OCI-LY1 (cell line): ENCODE measurements around the gene NDUFAF4.

ENCODE experiments used
- H2AFZ ChIP-seq: fragments of 200-600 bp; sonication (generic), shearing (Covaris generic); 2 replicates; pipeline ENCODE4 v1.6.0; 2014; ENCODE audit warnings: antibody characterized with exemption, mild to moderate bottlenecking, low read length
- H3F3A ChIP-seq: fragments of 200-600 bp; sonication (generic), shearing (Covaris generic); 2 replicates; pipeline ENCODE4 v1.6.0; 2014; ENCODE audit warnings: mild to moderate bottlenecking, antibody characterized with exemption, low read length, moderate library complexity; ENCODE audit not compliant: insufficient read depth
- H3K27ac ChIP-seq: fragments of 200-600 bp; sonication (generic); 2 replicates; pipeline ENCODE4 v1.5.1; 2014; ENCODE audit warnings: low read length, mixed run types, mild to moderate bottlenecking, low read depth; ENCODE audit not compliant: poor library complexity, severe bottlenecking
- H3K27me3 ChIP-seq: fragments of 200-600 bp; sonication (generic); 2 replicates; pipeline ENCODE4 v1.6.0; 2014; ENCODE audit warnings: antibody characterized with exemption, mild to moderate bottlenecking, low read length, moderate library complexity; ENCODE audit not compliant: insufficient read depth
- H3K36me3 ChIP-seq: fragments of 200-600 bp; sonication (generic); 2 replicates; pipeline ENCODE4 v1.6.1; 2014; ENCODE audit warnings: mild to moderate bottlenecking, antibody characterized with exemption, low read length, moderate library complexity, mixed read lengths; ENCODE audit not compliant: insufficient read depth
- H3K4me1 ChIP-seq: fragments of 200-600 bp; sonication (generic); 2 replicates; pipeline ENCODE4 v1.5.1; 2014; ENCODE audit warnings: mild to moderate bottlenecking, low read length, moderate library complexity; ENCODE audit not compliant: insufficient read depth, severe bottlenecking
- H3K4me2 ChIP-seq: fragments of 200-600 bp; sonication (generic), shearing (Covaris generic); 2 replicates; pipeline ENCODE4 v1.6.1; 2014; ENCODE audit warnings: low read length
- H3K4me3 ChIP-seq: fragments of 200-600 bp; sonication (generic); 2 replicates; pipeline ENCODE4 v1.5.1; 2014; ENCODE audit warnings: low read length, low read depth, mild to moderate bottlenecking, mixed read lengths; ENCODE audit not compliant: poor library complexity, severe bottlenecking
- H3K79me2 ChIP-seq: fragments of 200-600 bp; shearing (Covaris generic); 2 replicates; pipeline ENCODE4 v1.6.1; 2016; ENCODE audit warnings: mixed run types, low read length, mixed read lengths; ENCODE audit not compliant: insufficient read depth
- H3K9ac ChIP-seq: fragments of 200-600 bp; sonication (generic), shearing (Covaris generic); 2 replicates; pipeline ENCODE4 v1.6.1; 2014; ENCODE audit warnings: mild to moderate bottlenecking, low read length, mixed read lengths
- H3K9me2 ChIP-seq: fragments of 200-600 bp; sonication (generic), shearing (Covaris generic); 2 replicates; pipeline ENCODE4 v1.6.1; 2014; ENCODE audit warnings: low read depth, mild to moderate bottlenecking, low read length, mixed read lengths
- H3K9me3 ChIP-seq: fragments of 200-600 bp; shearing (Covaris generic); 2 replicates; pipeline ENCODE4 v1.6.1; 2014; ENCODE audit warnings: low read length, mixed read lengths
- H4K20me1 ChIP-seq: fragments of 200-600 bp; sonication (generic), shearing (Covaris generic); 2 replicates; pipeline ENCODE4 v1.6.0; 2016; ENCODE audit warnings: mild to moderate bottlenecking, low read length; ENCODE audit not compliant: insufficient read depth
- EZH2 ChIP-seq: fragments of 200-600 bp; sonication (generic), shearing (Covaris generic); IDR thresholded peaks from 2 replicates; pipeline ENCODE4 v1.8.0; 2017; ENCODE audit warnings: borderline replicate concordance, mixed run types, mild to moderate bottlenecking, antibody characterized with exemption, low read length, moderate library complexity, mixed read lengths
- TF ChIP-seq, protein P1 (sequence below): fragments of 200-600 bp; sonication (generic), shearing (Covaris generic); IDR thresholded peaks from 2 replicates; pipeline ENCODE4 v1.5.1; 2017; ENCODE audit warnings: mild to moderate bottlenecking, antibody characterized with exemption, low read length, moderate library complexity, mixed read lengths

The NDUFAF4 gene

DNA sequence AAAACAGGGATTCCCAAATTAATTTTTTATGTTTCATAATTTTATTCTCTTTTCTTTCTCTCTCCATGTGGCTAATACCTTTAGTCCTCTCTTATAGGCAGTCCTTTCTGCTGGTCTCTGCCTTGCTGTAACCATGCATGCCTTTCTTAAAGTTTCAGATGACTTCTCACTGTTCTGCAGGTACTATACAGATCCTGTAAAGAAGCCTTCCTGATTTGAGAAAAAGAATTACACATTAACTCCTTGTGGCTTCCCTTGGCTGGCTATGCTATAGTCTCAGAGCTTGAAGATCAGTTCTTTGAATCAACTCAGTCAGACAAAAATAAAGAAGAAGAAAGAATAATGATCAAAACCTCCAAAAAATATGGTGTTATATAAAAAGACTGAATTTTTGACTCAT, 53.2 kb downstream of the NDUFAF4 start:
- Histone ChIP-seq H3K4me2 (no peak overlapping the region), H3K27ac (no peak overlapping the region), H3F3A (no peaks in the 10 kb centered on the region), H3K9me2 (no peaks in the 10 kb centered on the region), H3K9me3 (no peaks in the 10 kb centered on the region), H3K4me1 (no peaks in the 10 kb centered on the region), H3K27me3 (no peaks in the 10 kb centered on the region), H3K36me3 (no peaks in the 10 kb centered on the region), H3K79me2 (no peaks in the 10 kb centered on the region), H3K4me3 (no peak overlapping the region), H4K20me1 (no peaks in the 10 kb centered on the region), H2AFZ (no peak overlapping the region), H3K9ac (no peak overlapping the region)
- no peak for TF ChIP-seq EZH2
- TF ChIP-seq, protein P1, sequence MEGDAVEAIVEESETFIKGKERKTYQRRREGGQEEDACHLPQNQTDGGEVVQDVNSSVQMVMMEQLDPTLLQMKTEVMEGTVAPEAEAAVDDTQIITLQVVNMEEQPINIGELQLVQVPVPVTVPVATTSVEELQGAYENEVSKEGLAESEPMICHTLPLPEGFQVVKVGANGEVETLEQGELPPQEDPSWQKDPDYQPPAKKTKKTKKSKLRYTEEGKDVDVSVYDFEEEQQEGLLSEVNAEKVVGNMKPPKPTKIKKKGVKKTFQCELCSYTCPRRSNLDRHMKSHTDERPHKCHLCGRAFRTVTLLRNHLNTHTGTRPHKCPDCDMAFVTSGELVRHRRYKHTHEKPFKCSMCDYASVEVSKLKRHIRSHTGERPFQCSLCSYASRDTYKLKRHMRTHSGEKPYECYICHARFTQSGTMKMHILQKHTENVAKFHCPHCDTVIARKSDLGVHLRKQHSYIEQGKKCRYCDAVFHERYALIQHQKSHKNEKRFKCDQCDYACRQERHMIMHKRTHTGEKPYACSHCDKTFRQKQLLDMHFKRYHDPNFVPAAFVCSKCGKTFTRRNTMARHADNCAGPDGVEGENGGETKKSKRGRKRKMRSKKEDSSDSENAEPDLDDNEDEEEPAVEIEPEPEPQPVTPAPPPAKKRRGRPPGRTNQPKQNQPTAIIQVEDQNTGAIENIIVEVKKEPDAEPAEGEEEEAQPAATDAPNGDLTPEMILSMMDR: no peak

DNA sequence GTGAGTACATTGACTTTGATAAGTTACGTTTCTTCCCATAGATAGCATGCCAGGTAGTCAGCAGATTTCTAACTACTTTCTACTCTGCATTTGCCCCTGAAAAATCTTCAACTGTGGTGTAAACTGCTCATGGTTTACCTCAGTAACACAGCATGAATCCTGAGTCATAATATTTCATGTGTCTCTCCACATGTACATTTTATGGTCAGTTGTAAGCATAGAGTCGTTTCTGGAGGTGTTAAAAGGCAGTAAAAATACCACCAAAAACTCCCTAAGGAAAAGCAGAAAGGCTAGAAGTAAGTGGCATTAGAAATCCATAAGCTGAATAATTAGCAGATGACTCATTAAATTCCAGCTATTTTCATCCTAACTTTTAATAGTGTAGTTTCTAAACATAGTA, 56.3 kb downstream of the NDUFAF4 start:
- Histone ChIP-seq H3F3A (no peaks in the 10 kb centered on the region), H3K27ac (no peak overlapping the region), H3K9me2 (no peaks in the 10 kb centered on the region), H3K4me1 (peaks cover 13% of the 10 kb centered on the region), H3K4me2 (no peak overlapping the region), H3K4me3 (no peak overlapping the region), H3K27me3 (no peaks in the 10 kb centered on the region), H3K79me2 (no peaks in the 10 kb centered on the region), H3K36me3 (no peaks in the 10 kb centered on the region), H4K20me1 (no peaks in the 10 kb centered on the region), H3K9me3 (no peaks in the 10 kb centered on the region), H3K9ac (no peak overlapping the region), H2AFZ (no peak overlapping the region)
- TF ChIP-seq EZH2: no peak
- TF ChIP-seq, protein P1: no peak
